ENCODE results near the gene ATG101.

DNA sequence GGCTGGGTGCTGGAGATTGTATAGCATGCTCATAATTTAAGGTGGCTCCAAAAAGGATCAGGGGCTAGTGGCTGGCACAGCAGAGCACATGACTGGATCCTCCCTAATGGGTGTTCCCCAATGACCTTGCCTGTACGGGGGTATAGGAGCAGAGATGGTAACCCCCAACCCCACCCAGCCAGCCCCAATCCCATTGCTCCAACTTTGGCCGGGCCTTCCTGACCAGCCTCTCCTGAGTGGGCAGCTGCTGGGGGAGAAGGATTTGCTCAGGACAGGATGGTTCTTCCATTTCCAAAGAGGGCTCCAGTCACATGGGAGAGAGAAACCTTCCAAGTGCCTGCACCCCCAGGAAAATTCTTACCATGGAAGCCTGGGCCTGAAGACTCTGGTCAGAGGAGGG lies 33.9 kb upstream of the ATG101 start:
- no peak for TF ChIP-seq EZH2phosphoT487 (IDR thresholded peaks at IDR 0.05; ENCODE audit: borderline replicate concordance, low read depth, low read length)
- TF ChIP-seq, protein P1, sequence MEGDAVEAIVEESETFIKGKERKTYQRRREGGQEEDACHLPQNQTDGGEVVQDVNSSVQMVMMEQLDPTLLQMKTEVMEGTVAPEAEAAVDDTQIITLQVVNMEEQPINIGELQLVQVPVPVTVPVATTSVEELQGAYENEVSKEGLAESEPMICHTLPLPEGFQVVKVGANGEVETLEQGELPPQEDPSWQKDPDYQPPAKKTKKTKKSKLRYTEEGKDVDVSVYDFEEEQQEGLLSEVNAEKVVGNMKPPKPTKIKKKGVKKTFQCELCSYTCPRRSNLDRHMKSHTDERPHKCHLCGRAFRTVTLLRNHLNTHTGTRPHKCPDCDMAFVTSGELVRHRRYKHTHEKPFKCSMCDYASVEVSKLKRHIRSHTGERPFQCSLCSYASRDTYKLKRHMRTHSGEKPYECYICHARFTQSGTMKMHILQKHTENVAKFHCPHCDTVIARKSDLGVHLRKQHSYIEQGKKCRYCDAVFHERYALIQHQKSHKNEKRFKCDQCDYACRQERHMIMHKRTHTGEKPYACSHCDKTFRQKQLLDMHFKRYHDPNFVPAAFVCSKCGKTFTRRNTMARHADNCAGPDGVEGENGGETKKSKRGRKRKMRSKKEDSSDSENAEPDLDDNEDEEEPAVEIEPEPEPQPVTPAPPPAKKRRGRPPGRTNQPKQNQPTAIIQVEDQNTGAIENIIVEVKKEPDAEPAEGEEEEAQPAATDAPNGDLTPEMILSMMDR (conservative IDR thresholded peaks at IDR 0.05; ENCODE audit: low read length), result no peak

Measured in OCI-LY7 (cell line).